Measurements from ENCODE around the gene PCGF5.
"Not testable (repeated sequence)": the region's sequence is repeated elsewhere in the genome, so short reads cannot be mapped to it uniquely, and the experiment has no call there.

DNA sequence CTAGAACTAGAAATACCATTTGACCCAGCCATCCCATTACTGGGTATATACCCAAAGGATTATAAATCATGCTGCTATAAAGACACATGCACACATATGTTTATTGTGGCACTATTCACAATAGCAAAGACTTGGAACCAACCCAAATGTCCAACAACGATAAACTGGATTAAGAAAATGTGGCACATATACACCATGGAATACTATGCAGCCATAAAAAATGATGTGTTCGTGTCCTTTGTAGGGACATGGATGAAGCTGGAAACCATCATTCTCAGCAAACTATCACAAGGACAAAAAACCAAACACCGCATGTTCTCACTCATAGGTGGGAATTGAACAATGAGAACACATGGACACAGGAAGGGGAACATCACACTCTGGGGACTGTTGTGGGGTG, 40.0 kb downstream of the PCGF5 start:
- TF ChIP-seq EP300 (IDR thresholded peaks at IDR 0.05; ENCODE audit: low read length); DMBX1 (CRISPR knock-in tag; IDR thresholded peaks at IDR 0.05; ENCODE audit: borderline replicate concordance); SOX6 (IDR thresholded peaks at IDR 0.05); MCM5 (IDR thresholded peaks at IDR 0.05; ENCODE audit: low read depth); POLR2A (conservative IDR thresholded peaks at IDR 0.05); MAFF (IDR thresholded peaks at IDR 0.05; ENCODE audit: low read length): not testable (repeated sequence)
- TF ChIP-seq, protein P1, sequence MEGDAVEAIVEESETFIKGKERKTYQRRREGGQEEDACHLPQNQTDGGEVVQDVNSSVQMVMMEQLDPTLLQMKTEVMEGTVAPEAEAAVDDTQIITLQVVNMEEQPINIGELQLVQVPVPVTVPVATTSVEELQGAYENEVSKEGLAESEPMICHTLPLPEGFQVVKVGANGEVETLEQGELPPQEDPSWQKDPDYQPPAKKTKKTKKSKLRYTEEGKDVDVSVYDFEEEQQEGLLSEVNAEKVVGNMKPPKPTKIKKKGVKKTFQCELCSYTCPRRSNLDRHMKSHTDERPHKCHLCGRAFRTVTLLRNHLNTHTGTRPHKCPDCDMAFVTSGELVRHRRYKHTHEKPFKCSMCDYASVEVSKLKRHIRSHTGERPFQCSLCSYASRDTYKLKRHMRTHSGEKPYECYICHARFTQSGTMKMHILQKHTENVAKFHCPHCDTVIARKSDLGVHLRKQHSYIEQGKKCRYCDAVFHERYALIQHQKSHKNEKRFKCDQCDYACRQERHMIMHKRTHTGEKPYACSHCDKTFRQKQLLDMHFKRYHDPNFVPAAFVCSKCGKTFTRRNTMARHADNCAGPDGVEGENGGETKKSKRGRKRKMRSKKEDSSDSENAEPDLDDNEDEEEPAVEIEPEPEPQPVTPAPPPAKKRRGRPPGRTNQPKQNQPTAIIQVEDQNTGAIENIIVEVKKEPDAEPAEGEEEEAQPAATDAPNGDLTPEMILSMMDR (IDR thresholded peaks at IDR 0.05 in 2 of 3, conservative IDR thresholded peaks at IDR 0.05 in 1 of 3; ENCODE audit: insufficient read depth in 2 of 3, low read depth in 1 of 3, low read length in 3 of 3): not testable (repeated sequence)
- TF ChIP-seq, protein P2, sequence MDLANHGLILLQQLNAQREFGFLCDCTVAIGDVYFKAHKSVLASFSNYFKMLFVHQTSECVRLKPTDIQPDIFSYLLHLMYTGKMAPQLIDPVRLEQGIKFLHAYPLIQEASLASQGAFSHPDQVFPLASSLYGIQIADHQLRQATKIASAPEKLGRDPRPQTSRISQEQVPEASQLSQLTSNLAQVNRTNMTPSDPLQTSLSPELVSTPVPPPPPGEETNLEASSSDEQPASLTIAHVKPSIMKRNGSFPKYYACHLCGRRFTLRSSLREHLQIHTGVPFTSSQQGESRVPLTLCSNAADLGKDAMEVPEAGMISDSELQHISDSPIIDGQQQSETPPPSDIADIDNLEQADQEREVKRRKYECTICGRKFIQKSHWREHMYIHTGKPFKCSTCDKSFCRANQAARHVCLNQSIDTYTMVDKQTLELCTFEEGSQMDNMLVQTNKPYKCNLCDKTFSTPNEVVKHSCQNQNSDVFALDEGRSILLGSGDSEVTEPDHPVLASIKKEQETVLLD (IDR thresholded peaks at IDR 0.05): not testable (repeated sequence)
